H1 (cell line): ENCODE measurements around the gene NELL1. TPM values are rescaled to one million over a fixed set of nuclear protein-coding genes. Genes with fewer than 3 reads are reported as not detected.

ENCODE experiments used
- FOSL1 ChIP-seq: IDR thresholded peaks from 2 replicates; pipeline ENCODE4 v1.6.1; 2011; ENCODE audit warnings: mild to moderate bottlenecking, low read depth, low read length, moderate library complexity; ENCODE audit not compliant: insufficient read depth
- NRF1 ChIP-seq: IDR thresholded peaks from 2 replicates; pipeline ENCODE4 v1.6.1; 2011; ENCODE audit warnings: mild to moderate bottlenecking, low read depth, low read length, improper control_type of control experiment
- RNF2 ChIP-seq: fragments of 200-900, 300-1000 bp; sonication (generic); IDR thresholded peaks from 2 replicates; pipeline ENCODE4 v1.7.1; 2016; ENCODE audit warnings: borderline replicate concordance, low read depth, mild to moderate bottlenecking, antibody characterized with exemption, low read length; ENCODE audit not compliant: poor library complexity, severe bottlenecking; ENCODE audit errors: missing control alignments
- SP1 ChIP-seq: IDR thresholded peaks from 2 replicates; pipeline ENCODE4 v1.6.1; 2011; ENCODE audit warnings: low read depth, low read length
- polyA plus RNA-seq, 7 experiments: library from polyadenylated mRNA; depleted of rRNA in 3 of 7; stranded (reverse) in 5 of 7; unstranded in 2 of 7; fragments of >200 nt in 5 of 7; fragments of 200-250 nt in 2 of 7; gene quantifications; 1 replicate in 5 of 7; 2 replicates in 1 of 7; 4 replicates in 1 of 7; pipeline versions ENCODE4 v1.2.1 to v1.2.3, GENCODE V29; 2011 to 2013; ENCODE audit warnings: missing spikeins in 2 of 7, mixed read lengths in 2 of 7
- total RNA-seq: library from RNA; stranded (reverse); fragmentation: NEBNext Ultra II Directional; extraction: Animal tissue kit (Norgen Biotek cat#: 25700); gene quantifications from 2 replicates; pipeline ENCODE4 v1.2.1, GENCODE V29; 2021

NELL1 gene
- total and polyA plus RNA-seq, 2 of the 8 experiments (the other 6 are each of a cell fraction or from before 2014, with no cell fraction given): 0.21 TPM; not detected in 1

DNA sequence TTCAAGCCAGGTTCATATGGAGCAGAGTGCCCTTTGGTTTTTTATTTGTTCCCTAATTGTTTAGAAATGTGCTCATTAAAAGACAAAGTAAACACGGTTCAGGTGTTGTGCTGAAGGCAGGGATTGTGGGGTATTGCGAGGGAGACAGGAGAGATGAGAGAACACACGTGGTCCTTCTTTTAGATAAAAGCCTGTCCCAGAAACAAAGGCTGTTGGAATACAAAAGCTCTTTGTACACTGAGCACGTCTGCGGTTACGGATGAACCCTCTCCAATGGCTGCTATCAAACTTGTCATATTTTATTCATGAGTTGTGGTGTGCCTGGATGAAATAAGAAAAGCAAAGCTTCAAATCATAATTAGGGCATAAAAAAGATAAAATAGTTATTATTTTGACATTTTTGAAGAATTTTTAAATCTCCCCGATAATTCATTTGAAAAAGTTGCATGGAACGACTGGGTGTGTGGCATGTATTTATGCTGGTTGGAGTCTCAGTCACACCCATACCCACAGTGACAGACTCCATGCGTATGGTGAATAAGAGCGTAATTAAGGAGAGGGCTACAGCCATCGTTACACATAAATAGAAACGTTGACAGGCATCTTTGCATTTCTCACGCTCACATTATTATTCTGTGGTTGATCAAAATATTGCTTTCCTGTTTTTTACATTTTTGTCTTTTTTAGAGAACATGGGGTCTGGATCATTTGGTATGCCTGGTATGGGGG lies 92.9 kb downstream of the NELL1 start (continued):
- TF ChIP-seq NRF1: no peak
- no peak for TF ChIP-seq FOSL1
- no peak for TF ChIP-seq RNF2
- no peak for TF ChIP-seq SP1
